DND-41 (cell line): Measurements from ENCODE around the gene IL1B.

Source experiments
- EZH2 ChIP-seq: IDR thresholded peaks from 3 replicates; pipeline ENCODE4 v1.6.1; 2012; ENCODE audit warnings: borderline replicate concordance, low read depth, mild to moderate bottlenecking, moderate library complexity, low read length, inconsistent platforms; ENCODE audit not compliant: severe bottlenecking
- TF ChIP-seq, protein P1 (sequence below): IDR thresholded peaks from 2 replicates; pipeline ENCODE4 v1.5.1; 2012; ENCODE audit warnings: borderline replicate concordance, low read length, moderate library complexity, mild to moderate bottlenecking; ENCODE audit not compliant: poor library complexity, severe bottlenecking; ENCODE audit errors: extremely low read depth

DNA sequence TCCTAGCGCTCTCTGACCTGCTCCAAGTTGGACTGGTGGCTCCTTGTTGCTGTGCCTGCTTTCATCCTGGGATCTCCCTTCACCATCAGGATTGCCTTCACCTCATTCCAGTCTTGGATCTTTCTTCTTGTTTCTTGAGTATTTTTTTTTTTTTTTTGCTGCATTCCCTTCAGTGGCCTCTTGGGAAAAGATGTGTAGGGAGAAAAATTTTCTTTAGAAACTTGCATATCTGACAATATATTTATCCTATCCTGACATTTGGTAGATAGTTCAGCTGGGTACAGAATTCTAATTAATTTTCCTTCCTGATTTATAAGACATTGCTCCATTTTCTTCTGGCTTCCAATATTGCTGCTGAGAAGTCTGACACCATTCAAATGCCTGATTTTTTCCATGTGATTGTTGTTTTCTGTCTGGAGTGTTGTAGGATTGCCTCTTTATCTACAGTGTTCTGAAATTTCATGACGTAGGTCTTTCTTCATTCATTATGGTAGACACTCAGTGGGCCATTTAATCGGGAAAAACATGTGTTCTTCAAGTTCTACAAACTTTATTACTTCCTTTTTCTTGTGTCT, 29.3 kb downstream of the IL1B start:
- TF ChIP-seq, protein P1, sequence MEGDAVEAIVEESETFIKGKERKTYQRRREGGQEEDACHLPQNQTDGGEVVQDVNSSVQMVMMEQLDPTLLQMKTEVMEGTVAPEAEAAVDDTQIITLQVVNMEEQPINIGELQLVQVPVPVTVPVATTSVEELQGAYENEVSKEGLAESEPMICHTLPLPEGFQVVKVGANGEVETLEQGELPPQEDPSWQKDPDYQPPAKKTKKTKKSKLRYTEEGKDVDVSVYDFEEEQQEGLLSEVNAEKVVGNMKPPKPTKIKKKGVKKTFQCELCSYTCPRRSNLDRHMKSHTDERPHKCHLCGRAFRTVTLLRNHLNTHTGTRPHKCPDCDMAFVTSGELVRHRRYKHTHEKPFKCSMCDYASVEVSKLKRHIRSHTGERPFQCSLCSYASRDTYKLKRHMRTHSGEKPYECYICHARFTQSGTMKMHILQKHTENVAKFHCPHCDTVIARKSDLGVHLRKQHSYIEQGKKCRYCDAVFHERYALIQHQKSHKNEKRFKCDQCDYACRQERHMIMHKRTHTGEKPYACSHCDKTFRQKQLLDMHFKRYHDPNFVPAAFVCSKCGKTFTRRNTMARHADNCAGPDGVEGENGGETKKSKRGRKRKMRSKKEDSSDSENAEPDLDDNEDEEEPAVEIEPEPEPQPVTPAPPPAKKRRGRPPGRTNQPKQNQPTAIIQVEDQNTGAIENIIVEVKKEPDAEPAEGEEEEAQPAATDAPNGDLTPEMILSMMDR: no peak
- no peak for TF ChIP-seq EZH2
